Ramos (cell line): ENCODE data around the gene MIGA2.
"Not testable (repeated sequence)": the region's sequence is repeated elsewhere in the genome, so short reads cannot be mapped to it uniquely, and the experiment has no call there.

Experiments used
- in situ Hi-C: fragments of 300-500 bp; cut with MboI; formaldehyde crosslinking; loops from one replicate; pipeline ENCODE4 v1.14.3; 2022; ENCODE audit warnings: low sequenced_read_pairs; ENCODE audit not compliant: unreplicated experiment

Gene MIGA2

DNA sequence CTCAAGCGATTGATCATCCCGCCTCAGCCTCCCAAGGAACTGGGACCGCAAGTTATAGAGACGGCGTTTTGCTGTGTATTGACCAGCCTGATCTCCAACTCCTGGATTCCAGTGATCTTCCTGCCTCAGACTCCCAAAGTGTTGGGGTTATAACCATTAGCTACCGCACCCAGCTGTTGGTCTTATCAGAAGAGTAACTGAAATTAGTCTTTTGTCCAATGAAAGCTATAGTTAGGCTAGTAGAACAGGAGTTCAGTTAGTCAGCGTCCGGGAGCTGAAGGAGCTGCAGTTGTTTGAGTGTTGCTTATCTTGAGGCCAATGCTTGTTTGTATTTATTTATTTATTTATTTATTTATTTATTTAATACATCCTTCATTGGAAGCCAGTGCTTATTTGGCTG is 3.2 kb upstream of the MIGA2 start:
- in situ Hi-C loops, result no loop called here

GRCh38 chr9:129035838-129036237 is 588 bp upstream of the MIGA2 start:
- in situ Hi-C loops, result not testable (repeated sequence)

DNA sequence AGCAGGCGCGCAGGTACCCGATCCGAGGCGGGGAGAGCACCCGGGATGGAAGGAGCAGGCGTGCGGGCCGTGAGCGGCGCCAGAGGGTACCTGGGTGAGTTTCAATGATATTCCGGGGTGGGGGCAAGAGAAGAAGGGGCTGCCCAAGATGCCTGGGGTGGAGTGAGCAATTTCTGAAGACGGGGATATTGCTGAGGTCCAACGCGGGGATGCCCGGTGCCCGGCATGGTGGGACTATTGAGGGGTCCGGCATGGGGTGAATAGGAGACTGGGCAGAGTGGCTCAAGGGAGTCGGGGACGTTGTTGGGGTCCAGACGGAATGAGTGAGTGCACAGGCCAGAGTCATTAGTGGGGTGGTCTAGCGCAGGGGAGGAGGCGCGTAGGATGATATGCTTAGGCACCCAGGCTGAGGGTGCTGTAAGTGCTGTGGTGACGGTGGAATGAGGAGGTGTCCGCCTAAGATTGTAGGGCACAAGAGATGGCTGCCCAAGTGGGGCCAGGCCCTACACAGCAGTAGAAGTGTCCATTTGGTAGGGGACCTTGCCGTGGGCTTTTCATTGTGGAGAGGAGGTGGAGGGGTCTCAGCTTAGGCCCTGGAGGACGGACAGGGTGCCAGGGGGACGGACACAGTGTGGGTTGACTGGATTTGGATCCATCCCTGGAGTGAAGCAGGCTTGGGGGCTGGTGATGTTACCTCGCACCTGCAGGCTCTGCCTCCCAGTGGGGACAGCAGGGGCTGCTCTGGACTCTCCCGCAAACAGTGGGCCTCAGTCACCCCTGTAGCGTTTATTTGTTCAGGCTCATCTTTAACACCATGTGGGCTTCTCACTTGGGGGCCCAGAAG is 719 bp downstream of the MIGA2 start:
- in situ Hi-C loops, result no loop called here

DNA sequence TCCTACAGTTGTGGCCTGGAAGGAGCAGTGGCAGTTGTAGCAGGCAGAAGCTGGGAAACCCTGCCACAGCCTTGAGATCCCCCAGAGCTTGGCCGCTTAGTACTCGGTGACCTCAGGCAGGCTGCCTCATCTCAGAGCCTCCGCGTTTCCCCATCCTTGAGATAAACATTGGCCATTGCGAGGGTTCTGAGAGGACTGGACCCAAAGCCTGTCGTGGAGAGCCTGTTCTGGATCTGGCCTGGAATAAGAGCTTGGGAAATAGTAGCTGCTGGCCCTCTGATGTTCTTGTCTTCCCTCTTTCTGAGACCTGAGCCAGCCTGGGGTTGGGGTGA is 1.3 kb downstream of the MIGA2 start:
- in situ Hi-C loops, result no loop called here

DNA sequence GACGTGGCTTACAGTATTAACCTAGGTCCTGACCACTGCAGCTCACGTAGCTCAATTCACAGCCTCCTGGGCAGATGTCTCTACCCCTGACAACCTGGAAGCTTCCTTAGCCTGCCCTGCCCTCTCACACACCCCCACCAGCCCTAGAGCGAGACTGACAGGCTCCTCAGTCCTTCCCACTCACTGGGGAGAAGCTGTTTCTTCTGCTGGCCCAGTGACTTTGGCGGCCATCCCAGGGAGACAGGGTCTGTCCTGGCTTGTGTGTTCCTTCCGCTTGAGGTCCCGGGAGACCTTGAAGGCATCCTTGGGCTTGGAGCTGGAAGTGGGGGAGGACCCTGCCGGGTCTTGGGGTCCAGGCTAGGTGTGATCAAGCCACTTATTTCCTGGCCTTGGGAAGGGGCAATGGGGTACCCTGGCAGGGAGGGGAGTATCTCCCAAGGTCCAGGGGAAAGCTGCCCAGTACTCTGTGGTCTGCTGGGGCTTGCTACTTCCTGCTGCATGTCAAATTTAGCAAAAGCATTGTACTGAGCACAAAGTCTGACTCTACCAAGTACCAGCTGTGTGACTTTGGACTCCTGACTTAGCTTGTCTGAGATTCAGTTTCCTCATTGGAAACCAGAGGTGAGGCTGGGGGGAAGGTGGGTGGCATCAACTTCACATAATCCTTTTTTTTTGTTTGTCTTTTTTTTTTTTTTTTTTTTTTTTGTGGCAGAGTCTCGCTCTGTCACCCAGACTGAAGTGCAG is 1.9 kb downstream of the MIGA2 start:
- in situ Hi-C loops, result no loop called here

DNA sequence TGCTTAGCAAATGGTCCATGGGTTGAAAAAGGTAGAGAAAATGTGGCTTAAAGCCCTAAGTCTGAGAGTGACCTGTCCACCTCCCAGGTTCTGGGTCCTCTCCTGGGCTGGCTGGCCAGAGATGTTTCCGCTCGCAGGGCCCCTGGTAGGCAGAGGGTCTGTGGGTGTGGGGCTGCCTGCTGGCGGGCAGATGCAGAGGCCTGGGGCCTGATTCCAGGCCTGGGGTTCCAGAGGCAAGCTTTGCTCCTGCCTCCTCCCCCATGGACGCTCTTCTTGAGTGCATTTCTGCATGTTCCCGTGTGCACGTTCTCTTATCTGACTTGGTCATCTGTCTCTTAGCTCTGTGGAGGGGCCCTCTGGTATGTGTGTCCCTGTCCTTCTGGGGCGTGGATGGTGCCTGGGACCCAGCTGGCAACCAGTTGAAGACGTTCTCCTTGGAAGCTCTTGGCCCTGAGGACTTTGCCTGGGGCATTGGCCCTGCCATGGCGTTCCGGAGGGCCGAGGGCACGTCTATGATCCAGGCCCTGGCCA is 3.8 kb downstream of the MIGA2 start:
- in situ Hi-C loops, result no loop called here

- in situ Hi-C loops, result no loop called here
Observed at GRCh38 chr9:129042016-129042415, 5.6 kb downstream of the MIGA2 start.

DNA sequence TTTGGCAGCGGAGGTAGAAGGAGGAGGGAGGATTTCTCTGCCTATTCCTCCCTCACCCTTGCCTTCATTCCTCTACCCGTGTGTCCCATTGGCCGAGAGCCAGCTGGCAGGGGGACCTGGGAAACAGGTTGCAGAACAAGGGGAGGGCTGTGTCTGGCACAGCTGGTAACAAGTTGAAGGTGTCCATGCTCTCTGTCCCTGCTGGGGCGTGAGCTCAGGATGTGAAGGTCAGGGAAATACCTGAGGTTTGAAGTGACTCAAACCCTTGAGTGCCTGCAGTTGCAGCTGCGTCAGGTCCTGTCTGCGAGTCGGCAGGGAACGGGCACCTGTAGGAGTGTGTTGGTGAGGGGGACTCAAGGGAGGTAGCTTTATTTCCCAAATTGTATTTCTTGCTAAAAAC is 16.2 kb downstream of the MIGA2 start:
- in situ Hi-C loops, result no loop called here

GRCh38 chr9:129053020-129053419 is 16.6 kb downstream of the MIGA2 start:
- in situ Hi-C loops, result no loop called here

DNA sequence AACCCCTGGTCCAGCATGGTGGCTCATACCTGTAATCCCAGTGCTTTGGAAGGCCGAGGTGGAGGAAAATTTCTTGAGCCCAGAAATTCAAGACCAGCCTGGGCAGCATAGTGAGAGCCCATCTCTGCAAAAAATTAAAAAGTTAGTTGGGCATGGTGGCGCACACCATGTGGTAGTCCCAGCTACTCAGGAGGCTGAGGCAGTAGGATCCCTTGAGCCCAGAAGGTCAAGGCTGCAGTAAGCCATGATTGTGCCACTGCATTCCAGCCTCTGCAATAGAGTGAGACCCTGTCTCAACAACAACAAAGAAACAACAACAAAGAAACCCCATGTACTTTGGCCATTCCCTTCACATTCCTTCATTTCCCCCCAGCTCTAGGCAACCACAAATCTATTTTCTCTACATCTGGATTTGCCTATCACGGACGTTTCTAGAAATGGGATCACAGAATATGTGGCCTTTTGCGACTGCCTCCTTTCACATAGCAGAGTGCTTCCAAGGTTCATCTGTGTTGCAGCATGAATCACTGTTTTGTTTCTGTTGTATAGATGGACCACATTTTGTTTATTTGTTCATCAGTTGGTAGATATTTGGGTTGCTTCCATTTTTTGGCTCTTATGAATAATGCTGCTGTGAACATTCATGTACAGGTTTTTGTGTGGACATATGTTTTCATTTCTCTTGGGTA is 17.9 kb downstream of the MIGA2 start:
- in situ Hi-C loops, result no loop called here

DNA sequence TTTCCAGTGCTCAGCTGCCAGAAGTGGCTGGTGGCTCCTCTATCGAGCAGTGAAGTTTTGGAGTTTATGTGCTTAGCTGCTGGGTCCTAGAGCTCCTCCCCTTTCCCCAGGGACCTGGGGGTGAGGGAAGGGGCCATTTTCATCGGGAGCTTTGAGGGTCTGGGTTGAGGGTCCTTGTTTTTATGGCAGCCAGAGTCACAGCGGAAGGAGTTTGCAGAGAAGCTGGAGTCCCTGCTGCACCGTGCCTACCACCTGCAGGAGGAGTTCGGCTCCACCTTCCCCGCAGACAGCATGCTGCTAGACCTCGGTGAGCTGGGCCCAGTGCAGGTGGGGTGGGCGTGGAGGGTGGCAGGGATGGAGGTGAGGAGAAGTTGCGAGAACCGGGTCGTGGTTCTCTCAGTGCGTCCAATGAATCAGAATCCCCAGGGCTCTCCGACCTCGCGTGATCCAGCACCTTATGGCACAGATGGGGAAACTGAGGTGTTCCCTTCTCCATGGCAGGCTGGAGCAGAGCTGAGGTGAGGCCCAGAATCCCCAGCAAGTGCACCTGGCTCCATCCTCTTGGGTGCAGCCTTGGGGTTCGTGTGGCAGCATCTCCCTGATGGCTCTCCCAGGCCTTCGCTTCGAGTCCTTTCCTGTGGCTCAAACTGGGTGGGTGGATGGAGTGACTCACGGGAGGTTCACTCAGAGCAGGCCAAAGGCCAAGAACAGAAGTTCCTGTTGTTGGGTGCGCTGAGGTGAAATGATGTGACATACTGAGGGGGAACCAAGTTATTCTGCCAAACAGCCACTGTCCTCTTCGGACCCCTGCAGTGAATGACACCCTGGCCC is 22.8 kb downstream of the MIGA2 start:
- in situ Hi-C loops, result no loop called here

DNA sequence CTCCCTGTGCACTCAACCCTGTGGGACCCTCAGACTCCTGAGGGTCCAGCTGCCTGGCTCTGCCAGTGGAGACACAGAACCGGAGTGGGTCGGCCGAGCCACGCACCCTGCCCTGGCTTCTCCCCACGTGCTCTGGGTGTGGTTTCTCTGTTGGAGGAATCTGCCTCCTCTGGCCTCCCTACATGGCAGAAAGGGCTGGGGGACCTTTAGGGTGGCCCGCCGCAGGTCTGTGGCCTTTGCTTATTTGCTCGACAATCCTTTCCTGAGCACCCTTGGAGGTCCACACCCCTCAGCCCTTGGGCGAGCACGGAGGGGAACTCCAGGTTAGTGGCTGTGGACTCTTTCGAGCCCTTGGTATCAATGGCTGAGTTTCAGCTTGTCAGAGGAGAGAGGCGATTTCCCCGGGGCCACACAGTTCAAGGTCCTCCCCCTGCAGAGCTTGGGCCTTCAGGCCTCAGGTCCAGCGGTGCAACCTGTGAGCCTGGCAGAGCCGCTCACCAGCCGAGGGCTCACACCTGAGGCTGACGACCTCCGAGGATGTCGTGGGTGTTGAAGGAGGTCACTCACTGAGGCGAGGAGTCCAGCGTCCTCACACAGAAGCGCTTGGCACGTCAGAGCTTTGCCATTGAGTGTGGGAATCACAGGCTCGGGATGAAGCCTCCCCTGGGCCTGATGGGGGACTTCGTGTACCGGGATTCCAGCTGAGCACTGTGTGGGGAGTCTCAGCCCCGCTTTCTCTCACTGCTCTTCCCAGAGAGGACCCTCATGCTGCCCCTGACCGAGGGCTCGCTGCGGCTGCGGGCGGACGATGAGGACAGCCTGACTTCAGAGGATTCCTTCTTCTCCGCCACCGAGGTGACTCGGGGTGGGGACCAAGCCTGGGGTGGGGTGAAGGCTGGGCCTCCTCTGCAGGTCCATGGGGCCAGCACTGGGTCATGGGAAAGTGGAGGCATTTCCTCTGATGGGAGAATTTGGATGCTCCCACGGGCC is 23.7 kb downstream of the MIGA2 start:
- in situ Hi-C loops, result no loop called here

GRCh38 chr9:129060991-129061390 is 24.6 kb downstream of the MIGA2 start:
- in situ Hi-C loops, result no loop called here

DNA sequence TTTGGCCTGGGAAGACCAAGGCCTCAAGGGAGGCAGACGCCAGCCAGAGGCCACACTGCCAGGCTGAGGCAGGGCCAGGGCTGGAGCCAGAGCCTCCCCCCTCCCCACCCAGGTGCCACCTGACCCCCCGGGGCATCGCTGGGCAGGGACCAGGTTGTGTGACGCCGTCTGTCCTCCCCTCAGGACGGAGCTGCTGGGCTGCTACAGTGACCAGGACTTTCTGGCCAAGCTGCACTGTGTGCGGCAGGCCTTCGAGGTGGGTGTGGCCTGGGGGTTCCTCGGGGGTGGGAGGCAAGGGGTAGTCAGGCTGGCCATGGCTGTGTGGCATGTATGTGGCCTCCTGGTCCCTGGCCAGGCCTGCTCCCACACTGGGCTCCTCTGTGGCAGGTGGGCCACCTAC is 26.6 kb downstream of the MIGA2 start:
- in situ Hi-C loops, result no loop called here

DNA sequence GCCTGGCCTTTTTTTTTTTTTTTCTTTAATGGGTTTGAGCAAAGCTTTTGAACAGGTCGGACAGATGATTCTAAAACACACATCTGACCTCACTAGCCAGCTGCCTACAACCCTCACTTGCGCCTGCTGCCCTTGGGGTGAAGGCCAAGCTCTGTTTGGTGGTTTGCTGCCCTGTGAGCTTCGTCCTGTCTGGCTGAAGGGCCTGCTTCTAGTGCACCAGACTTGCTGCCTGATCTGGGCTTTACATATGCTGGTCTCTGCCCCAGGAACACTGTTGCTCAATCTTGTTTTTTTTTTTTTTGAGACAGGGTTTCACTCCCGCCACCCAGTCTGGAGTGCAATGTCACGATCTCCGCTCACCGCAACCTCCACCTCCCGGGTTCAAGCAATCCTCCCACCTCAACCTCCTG is 28.1 kb downstream of the MIGA2 start:
- in situ Hi-C loops, result no loop called here

DNA sequence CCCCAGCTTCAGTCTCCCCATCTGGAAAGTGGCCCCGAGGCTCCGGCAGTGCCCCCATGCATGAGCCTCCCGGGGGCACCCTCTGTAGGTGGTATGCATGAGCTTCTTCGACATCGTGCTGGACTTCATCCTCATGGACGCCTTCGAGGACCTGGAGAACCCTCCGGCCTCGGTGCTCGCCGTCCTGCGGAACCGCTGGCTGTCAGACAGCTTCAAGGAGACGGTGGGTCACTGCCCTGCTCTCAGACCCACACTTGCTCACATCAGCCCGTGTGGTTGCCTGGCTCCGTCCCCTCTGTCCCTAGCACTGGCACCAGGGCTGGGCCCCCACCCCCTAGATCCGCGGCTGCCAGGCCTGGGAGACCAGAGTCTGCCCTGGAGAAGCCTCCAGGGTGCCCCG is 31.7 kb downstream of the MIGA2 start:
- in situ Hi-C loops, result no loop called here

- in situ Hi-C loops, result no loop called here
Observed at GRCh38 chr9:129068990-129069861, 32.8 kb downstream of the MIGA2 start.
